GM18520 (cell line): ENCODE measurements around the gene BCL2L11.

Experiments used
- ATAC-seq: cut with Tn5 transposase; IDR thresholded peaks from one replicate; pipeline ENCODE4 v1.9.1; 2021; ENCODE audit not compliant: unreplicated experiment

The BCL2L11 gene

DNA sequence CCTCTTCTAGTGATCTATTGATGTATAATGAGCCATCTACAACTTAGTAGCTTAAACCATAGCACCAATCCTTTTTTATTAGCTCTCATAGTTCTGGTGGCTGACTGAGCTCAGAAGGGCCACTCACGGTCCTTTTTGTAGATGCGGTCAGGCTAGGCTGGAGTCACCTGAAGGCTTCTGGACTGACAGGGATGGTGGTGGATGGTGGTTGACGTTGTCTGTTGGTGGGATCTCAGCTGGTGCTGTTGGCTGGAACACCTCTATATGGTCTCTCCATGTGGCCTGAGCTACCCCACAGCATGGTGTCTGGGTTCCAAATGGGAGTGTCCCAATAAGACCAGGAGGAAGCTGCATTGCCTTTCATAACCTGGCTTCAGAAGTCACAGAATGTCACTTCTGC lies 68.0 kb downstream of the BCL2L11 start:
- no peak for ATAC-seq

DNA sequence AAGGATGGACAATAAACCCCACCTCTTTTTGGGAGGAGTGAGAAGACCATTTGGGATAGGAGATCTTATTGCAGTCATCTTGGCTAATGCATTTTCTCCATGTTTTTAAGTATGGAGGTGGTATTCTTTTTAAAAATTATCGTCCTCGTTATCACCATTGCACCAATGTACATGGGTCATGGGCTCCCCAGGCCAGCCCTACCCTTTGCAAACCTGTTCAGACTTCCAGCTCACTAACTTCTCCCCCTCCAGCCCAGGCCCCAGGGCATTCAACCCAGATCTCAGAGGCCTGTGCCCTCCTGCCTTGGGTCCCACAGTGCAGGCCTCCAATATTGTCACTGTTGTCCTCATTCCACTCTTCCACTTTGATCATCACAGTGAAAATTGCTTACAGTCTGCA lies 68.4 kb downstream of the BCL2L11 start:
- no peak for ATAC-seq

DNA sequence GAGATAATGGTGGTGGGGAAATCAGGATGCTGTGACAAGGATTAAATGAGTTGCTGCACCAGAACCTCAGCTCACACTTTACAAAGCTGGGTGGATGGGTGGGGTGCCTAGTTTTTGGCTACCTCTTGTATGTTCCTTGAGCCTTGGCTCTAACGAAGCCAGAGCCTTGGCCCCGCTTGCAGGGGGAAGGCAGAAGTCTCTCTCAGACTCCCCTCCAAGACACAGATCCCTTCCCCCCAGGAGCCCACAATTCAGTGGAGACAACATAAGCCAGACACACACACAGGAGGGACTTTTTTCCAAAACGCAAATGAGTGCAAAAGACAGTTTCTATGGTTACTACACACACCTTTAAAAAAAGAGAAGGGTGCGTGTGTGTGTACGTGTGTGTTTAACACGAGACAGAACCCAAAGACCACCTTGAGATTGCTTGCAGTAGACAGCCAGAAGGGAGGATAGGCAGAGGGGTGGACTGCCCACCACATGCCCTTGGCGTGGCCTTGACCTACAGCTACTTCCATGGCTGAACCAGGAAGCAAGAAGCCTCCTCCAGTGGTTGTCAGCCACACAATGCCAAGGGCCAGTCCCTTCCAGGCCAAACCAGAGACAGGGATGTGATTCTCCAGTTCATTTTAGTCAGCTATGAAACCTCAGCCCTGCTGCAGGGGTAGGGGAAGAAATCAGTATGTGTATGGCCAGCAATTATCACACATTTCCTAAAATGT lies 70.3 kb downstream of the BCL2L11 start:
- ATAC-seq = no peak

DNA sequence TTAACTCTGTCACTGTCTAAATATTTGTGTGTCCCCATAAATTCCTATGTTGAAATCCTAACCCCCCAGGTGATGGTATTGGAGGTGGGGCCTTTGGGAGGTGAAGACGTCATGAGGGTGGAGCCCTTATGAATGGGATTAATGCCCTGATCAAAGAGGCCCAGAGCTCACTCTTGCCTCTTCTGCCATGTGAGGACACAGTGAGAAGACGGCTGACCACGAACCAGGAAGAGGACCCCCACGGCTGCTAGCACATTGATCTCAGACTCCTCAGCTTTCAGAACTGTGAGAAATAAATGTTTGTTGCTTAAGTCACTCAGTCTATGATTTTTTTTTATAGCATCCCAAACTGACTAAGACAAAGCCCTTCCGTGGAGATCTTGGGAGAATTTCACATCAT lies 71.2 kb downstream of the BCL2L11 start:
- ATAC-seq = no peak

DNA sequence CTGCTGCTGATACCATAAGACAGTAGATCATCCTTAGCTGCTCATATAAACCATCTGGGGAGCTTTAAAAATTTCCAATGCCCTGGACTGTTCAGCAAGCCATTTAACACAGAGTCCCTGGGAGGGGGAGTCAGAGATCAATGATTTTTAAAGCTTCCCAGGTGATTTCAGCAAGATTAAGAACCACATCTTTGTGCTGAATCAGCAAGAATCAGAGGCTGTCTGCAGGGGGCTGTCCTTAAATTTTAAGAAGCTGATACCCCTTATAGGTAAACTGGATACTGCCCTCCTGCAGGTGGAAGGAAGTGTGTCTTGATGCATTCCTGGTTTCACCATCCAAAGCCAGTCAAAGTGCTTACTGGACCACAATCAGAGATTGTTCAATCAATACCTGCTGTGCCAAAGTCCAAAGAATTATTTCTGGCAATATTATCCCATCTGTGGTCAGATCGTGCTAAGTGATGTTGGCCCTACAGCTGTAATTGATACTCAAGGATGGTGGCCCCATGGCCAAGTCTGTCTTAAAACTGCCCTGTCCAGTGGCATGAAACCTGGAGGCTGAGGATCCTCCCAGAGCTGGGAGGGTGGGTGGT lies 72.2 kb downstream of the BCL2L11 start:
- ATAC-seq = no peak

DNA sequence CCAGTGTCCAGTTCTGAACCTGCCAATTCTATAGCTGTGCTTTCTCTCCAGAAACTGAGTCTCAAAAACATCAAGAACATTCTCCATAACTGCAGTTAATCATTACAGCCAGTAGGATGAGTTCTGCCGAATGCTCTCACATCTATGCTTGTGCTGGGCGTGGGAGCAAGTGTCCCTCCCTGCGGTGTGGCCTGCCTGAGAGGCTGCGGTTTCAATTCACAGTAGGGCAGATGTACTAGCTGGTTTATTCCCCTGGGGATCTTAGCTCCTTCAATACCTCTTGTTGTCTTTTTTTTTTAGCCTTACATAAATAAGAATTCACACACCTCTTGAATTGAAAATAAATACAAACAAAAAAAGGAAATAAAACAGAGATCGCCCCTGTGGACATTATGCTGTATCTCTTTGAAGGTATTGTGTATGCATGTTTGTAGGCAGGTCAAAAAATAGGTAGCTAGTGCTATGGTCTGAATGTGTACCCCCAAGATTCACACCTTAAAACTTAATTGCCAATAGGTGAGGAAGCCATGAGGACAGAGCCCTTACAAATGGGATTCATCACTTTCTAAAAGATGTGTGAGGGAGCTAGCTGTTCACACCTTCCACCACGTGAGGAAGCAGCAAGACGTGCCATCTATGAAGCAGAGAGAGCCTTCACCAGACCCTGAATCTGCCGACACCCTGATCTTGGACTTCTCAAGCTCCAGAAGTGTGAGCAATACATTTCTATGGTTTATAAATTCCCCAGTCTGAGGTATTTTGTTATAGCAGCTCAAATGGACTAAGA lies 74.3 kb downstream of the BCL2L11 start:
- ATAC-seq = peak; percentile 56

DNA sequence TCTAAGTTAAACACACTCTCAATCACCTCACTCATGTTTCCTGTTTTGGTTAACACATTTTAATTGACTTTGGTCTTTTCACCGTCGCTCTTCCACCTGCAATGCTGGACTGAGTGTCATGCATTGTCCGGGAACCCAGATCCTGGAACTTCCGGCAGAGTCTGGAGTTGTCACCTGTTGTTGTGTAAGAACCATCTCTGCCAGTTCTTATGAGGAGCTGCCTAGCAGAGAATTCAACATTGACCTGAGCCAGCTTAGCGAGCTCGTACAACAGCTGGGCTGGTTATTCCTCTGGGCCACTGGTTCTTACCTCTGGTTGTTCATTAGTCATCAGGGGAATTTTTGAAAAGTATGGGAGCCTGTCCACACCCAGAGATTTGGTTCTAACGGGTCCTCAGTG lies 75.7 kb downstream of the BCL2L11 start:
- ATAC-seq = no peak

DNA sequence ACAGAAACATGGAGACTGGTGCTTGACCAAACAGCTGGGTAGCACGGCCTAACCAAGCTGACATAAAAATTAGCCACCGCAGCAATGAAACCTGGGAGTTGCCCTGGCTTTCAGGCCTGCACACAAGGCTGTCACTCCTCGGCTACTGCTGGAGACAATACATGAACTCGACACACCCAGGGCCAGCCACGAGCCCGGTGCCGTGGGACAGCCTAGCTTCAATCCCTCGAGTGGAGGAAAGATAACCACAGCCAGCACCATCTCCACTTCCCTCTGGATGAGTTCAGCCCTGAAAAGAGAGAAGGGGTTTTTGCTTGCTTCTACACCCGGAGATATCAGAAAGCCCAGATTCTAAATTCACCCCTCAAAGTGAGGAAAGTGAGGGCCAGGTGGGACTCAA lies 78.0 kb downstream of the BCL2L11 start:
- no peak for ATAC-seq

DNA sequence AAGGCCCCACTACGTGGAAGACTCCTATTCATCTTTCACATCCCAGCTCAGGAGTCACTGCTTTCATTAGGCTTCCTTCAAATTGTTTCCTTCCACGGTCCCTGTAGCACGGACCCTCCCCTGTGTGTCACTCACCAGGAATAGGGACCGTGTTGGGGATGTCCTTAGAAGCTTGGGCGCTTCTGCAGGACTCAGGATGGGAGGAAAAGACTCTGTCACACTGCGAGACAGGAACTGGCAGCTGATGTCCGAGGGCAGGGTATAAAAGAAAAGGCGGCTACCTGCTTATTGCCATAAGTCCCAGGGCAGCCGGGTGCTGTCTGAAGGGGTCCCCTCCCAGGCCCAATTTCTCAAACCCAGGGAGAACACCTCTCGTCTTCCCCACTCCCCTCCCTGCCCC lies 79.1 kb downstream of the BCL2L11 start:
- ATAC-seq = no peak

DNA sequence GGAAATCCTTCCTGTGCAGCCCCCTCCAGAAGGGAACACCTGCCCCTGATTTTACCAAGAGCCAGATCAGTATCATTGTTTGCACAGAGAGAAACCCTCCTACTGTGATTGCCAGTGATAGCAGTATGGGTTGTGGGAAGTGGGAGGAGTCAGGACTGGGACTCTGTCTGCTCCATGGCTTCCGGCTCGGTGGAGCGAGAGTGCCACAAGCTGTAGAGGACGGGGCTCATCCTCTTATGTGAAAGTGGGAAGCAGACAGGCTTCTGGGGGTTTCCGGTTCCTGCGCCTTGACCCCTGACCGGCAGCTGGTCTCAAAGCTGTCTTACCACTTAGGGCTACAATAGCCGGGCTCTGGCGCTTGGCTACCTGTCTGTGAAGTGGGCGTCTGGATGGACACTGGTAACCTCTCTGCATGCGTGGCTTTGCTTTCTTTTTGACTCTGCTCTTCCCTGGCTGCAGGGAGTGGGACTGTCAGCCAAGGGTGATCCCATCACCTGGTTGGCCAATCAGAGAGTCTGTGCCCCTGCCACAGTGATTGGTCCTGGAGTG lies 79.7 kb downstream of the BCL2L11 start:
- no peak for ATAC-seq

DNA sequence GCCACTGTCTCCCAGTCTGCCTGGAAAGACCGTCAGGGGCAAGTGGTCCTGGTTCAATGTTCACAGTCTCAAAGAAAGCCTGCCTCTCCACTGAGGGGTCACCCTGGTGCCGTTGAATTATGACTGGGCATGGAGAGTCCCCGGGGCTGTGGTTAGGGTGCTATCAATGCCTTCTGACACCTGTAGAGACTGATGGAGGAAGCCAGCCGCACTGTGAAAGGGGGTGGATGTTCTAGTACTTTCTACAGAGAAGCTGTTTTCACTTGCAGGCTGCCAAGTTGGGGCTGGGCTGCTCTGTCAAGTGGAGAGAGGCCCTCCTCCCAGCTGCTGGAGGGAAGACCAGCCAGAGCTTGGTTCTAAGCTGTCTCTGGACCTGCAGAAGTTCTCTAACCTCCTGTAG lies 80.5 kb downstream of the BCL2L11 start:
- peak; percentile 49 for ATAC-seq

DNA sequence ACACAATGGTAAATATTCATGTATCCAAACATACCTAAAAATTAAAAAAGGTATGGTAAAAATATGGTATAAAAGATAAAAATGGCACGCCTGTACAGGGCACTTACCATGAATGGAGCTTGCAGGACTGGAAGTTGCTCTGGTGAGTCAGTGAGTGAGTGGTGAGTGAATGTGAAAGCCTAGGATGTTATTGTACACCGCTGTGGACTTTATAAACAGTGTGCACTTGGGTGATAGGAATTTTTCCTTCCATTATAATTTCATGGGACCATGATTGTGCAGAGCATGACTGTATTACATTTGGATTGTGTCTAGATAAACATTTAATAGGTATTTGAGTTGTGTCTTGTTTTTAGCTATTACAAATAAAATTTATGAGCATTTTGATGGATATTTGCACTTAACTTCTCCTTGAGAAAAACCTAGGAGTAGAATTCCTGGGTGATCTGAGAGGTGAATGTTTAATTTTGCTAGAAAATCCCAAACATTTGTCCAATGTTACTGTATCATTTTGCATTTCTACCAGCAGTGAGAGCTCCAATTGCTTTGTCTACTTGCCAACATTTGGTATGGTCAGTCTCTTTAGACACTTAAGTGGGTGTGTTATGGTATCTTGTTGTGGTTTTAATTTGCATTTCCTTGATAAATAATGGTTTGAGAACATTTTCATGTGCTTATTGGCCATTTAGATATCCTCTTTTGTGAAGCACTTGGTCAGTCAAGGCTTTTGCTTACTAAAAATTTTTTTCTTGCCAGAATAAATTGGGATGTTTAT lies 81.7 kb downstream of the BCL2L11 start:
- ATAC-seq = no peak

DNA sequence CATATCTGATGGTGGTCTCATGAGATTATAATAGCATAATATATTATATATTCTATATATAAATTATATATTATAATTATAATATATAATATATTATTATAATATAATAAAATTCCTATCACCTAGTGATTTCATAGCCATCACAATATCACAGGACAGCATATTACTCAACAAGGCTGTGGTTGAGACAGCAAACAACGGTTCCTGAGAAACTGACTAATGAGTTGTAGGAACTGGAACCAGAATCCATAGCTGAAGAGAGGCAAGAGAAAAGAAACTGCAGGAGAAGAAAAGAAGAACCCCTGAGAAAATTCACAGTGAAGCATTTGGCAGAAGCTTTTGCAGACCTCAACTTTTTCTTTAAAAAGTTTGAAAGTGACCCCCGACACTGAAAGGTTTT lies 84.0 kb downstream of the BCL2L11 start:
- ATAC-seq = no peak

DNA sequence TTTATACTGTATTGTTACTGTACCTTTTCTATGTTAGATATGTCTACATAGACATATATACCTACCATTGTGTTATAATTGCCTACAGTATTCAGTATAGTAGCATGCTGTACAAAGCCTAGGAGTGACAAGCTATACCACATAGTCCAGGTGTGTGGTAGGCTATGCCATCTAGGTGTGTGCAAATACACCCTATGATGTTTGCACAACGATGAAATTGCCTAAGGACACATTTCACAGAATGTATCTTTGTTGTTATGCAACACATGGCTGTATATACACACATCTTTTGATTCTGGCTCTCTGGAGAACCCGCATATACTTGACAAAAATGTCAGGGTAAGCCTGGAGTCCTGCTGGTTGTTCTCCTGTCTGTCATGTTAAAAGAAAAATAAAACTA lies 85.1 kb downstream of the BCL2L11 start:
- no peak for ATAC-seq

DNA sequence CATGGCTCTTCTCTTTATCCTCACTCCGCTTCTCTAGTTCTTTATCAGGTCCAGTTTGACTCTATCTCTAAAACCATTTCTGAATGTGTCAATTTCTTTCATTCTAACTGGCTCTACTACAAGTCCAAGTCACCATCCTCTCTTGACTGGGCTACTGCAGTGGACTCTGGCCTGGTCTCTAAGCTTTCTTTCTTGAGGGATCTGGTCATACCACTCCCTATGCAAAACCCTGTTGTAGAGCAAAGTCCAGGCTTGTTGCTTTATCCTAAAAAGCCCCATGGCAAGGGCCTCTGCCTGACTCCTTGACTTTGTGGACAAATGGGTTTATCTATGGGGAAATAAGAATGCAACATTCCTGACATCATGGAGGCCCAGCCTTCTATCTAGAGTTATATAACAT lies 87.1 kb downstream of the BCL2L11 start:
- no peak for ATAC-seq

DNA sequence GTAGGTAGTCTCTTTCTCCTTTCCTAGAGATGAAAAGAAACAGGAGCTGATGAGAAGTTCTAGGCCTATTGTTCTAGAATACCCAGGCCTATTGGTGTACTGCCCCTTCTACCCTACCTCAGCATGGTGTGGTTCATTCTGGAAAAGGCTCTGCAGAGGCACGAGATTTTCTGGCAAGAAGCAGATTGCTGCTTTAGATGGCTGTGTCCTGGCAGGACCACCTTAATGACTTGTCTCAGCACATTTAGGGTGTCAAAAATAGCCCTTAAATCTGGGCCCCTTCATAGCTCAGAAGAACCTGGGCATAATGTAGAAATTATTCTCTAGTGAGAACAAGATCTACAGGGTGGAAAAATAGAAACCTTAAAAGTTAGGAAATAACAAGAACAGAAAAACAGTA lies 87.9 kb downstream of the BCL2L11 start:
- ATAC-seq = peak; percentile 5

DNA sequence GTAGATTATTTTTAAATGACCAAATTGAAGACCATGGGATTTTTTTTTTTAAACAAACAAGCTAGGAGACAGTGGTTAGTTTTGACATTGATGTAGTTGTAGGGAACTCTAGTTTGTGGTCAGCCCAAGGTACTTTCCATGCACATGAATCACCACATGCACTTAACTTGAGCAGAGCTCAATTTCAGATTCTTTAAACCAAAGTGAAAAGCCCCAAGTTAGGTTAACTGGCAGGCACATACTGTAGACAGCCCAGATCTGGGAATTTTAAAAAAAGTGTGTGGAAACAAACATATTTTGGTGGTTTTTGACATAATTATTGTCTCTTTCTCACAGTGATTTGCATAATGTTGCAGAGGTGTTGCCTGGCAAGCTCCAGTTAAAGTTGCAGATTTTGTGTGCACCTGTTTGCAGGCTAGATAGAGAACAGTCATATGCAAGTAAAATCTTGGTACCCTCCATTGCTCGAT lies 88.4 kb downstream of the BCL2L11 start:
- ATAC-seq = peak; percentile 97

DNA sequence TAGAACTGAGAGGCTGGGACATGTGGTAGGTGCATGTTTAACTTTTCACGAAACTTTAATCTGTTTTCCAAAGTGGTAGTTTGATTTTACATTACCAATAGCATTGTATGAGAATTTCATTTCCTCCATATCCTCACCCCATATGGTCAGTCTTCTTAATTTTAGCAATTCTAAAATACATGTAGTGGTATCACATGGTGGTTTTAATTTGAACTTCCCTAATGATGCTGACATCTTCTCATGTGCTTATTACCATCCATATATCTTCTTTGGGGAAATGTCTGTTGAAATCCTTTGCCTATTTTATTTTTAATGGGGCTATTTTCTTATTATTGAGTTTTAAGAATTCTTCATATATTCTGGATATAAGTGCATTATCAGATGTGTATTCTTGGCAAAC lies 89.3 kb downstream of the BCL2L11 start:
- no peak for ATAC-seq

DNA sequence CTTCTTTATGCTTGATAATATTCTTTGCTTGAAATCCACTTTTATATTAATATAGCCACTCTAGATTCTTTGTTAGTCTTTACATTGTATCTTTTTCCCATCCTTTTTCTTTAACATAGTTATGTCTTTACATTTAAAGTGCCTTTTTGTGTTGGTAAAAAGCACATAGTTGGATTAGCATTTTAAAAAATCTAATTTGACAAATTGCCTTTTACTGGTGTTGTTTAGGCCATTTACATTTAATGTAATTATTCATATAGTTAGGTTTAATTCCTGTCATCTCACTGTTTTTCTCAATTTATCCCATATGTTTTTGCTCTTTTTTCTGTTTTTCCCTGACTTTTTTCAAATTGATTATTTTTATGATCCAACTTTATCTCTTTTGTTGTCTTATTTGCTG lies 93.2 kb downstream of the BCL2L11 start:
- no peak for ATAC-seq

DNA sequence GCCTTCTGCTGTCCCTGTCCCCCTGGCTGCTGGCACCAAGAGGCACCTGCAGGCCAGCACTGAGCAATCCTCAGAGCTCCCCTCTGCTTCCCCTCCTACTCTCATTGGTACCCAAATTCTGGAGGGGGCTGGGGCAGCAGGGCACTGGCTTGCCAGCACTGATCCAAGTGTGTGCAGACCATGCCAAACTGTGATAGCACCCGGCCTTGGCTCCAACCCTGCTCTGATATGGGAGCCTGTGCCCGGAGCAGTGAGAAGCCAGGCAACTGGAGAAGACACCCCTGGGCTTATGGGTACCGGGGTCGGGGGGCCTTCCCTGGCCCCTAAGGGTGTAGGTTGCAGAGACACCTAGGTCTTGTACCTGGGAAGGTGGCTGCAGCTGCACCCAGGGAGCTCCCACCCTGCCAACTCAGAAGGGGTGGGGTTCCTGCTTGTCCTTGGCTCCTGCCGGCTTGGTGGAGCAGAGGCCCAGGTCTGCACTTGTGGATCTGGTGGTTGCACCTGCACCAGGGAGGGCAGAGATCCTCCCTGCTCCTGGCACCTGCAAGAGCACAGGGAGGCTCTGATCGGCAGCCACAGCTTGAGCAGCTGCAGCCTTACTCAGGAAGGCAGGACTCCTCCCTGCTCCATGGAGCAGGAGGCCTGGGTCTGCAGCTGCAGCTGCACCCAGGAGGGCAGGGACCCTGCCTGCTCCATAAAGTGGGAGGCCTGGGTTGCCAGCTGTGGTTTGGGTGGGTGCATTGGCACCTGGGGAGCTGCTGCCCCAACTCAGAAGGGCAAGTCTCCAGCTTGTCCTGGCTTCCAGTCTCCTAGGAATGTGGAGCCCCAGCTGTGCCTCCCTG lies 96.3 kb downstream of the BCL2L11 start:
- ATAC-seq = no peak
